ENCODE results near the gene ATP8B4. TPM values are rescaled to one million over a fixed set of nuclear protein-coding genes. Genes with fewer than 3 reads are reported as not detected.

The ATP8B4 gene
- total RNA-seq, 2 donors from 2014 or later, result 16.8 to 16.9 TPM

- Histone ChIP-seq H3K9me3 (no peaks in the 10 kb centered on the region), H3K27me3 (replicated peaks; ENCODE audit: insufficient read depth) (no peaks in the 10 kb centered on the region), H3K36me3 (no peaks in the 10 kb centered on the region), H3K4me1 (ENCODE audit: control insufficient read depth in 1 of 2, low read depth in 2 of 2) (peaks cover 0 to 11% of the 10 kb centered on the region in 2 donors), H3K4me3 (no peak overlapping the region), H3K27ac (no peak overlapping the region)
- no peak for DNase-seq (ENCODE audit: low spot score)
- no peak for TF ChIP-seq CTCF (IDR thresholded peaks at IDR 0.05)
- no peak for ATAC-seq (ENCODE audit: insufficient number of reproducible peaks, low FRiP score, low read depth)
Observed at GRCh38 chr15:50067254-50067653, 51.8 kb downstream of the ATP8B4 start.

GRCh38 chr15:50066666-50067065 lies 52.4 kb downstream of the ATP8B4 start:
- H3K4me3 ChIP-seq, result no peak overlapping the region
- no peaks in the 10 kb centered on the region for H3K27me3 ChIP-seq (replicated peaks; ENCODE audit: insufficient read depth)
- no peaks in the 10 kb centered on the region for H3K9me3 ChIP-seq
- no peaks in the 10 kb centered on the region for H3K36me3 ChIP-seq
- DNase-seq (ENCODE audit: low spot score) (no peak), ATAC-seq (ENCODE audit: insufficient number of reproducible peaks, low FRiP score, low read depth) (no peak)
- peaks cover 0 to 11% of the 10 kb centered on the region in 2 donors for H3K4me1 ChIP-seq (ENCODE audit: control insufficient read depth in 1 of 2, low read depth in 2 of 2)
- TF ChIP-seq CTCF (IDR thresholded peaks at IDR 0.05), result no peak
- H3K27ac ChIP-seq, result no peak overlapping the region

- ATAC-seq (ENCODE audit: insufficient number of reproducible peaks, low FRiP score, low read depth) (no peak), DNase-seq (ENCODE audit: low spot score) (no peak)
- no peak overlapping the region for H3K27ac ChIP-seq
- H3K4me3 ChIP-seq, result no peak overlapping the region
- H3K27me3 ChIP-seq (replicated peaks; ENCODE audit: insufficient read depth), result no peaks in the 10 kb centered on the region
- TF ChIP-seq CTCF (IDR thresholded peaks at IDR 0.05), result no peak
- no peaks in the 10 kb centered on the region for H3K36me3 ChIP-seq
- H3K4me1 ChIP-seq (ENCODE audit: control insufficient read depth in 1 of 2, low read depth in 2 of 2), result peaks cover 0 to 11% of the 10 kb centered on the region in 2 donors
- H3K9me3 ChIP-seq, result no peaks in the 10 kb centered on the region
Observed at GRCh38 chr15:50066202-50066601, 52.8 kb downstream of the ATP8B4 start.

GRCh38 chr15:50065279-50065678 lies 53.8 kb downstream of the ATP8B4 start:
- ATAC-seq (ENCODE audit: insufficient number of reproducible peaks, low FRiP score, low read depth) (no peak), DNase-seq (ENCODE audit: low spot score) (no peak)
- no peak overlapping the region for H3K4me3 ChIP-seq
- H3K9me3 ChIP-seq, result no peaks in the 10 kb centered on the region
- peaks cover 0 to 11% of the 10 kb centered on the region in 2 donors for H3K4me1 ChIP-seq (ENCODE audit: control insufficient read depth in 1 of 2, low read depth in 2 of 2)
- no peak overlapping the region for H3K27ac ChIP-seq
- H3K27me3 ChIP-seq (replicated peaks; ENCODE audit: insufficient read depth), result no peaks in the 10 kb centered on the region
- no peak for TF ChIP-seq CTCF (IDR thresholded peaks at IDR 0.05)
- H3K36me3 ChIP-seq, result no peaks in the 10 kb centered on the region

- Histone ChIP-seq H3K4me1 (ENCODE audit: control insufficient read depth in 1 of 2, low read depth in 2 of 2) (peaks cover 0 to 11% of the 10 kb centered on the region in 2 donors), H3K27ac (no peak overlapping the region), H3K27me3 (replicated peaks; ENCODE audit: insufficient read depth) (no peaks in the 10 kb centered on the region), H3K9me3 (no peaks in the 10 kb centered on the region), H3K36me3 (no peaks in the 10 kb centered on the region), H3K4me3 (no peak overlapping the region)
- ATAC-seq (ENCODE audit: insufficient number of reproducible peaks, low FRiP score, low read depth) (no peak), DNase-seq (ENCODE audit: low spot score) (no peak)
- TF ChIP-seq CTCF (IDR thresholded peaks at IDR 0.05), result no peak
Observed at GRCh38 chr15:50064673-50065072, 54.4 kb downstream of the ATP8B4 start.
